Bronchial epithelial cell (primary cell): ENCODE measurements around the gene SLC30A1. TPM values are rescaled to one million over a fixed set of nuclear protein-coding genes. Genes with fewer than 3 reads are reported as not detected.

Experiments
- DNase-seq: peaks from one replicate; pipeline ENCODE4 v3.0.0-alpha.2; 2010; ENCODE audit warnings: low read depth
- FAIRE-seq: peaks from 2 replicates; lab custom pipeline; 2011; peaks lifted over from hg19 to GRCh38; lab: Jason Lieb, UNC
- H3K27me3 ChIP-seq: 2 replicates; pipeline ENCODE4 v1.5.1; 2011; ENCODE audit warnings: low read length; ENCODE audit not compliant: control insufficient read depth, insufficient read depth
- H3K36me3 ChIP-seq: 2 replicates; pipeline ENCODE4 v1.5.1; 2011; ENCODE audit warnings: low read length; ENCODE audit not compliant: control insufficient read depth, insufficient read depth
- H3K4me3 ChIP-seq: 2 replicates; pipeline ENCODE4 v1.5.1; 2011; ENCODE audit warnings: mild to moderate bottlenecking, low read depth, low read length, control low read depth
- total RNA-seq: library from RNA; depleted of rRNA; stranded (reverse); fragments of >200 nt; gene quantifications from 2 replicates; pipeline ENCODE4 v1.2.1, GENCODE V29; 2014
- TF ChIP-seq, protein P1 (sequence below): IDR thresholded peaks from 2 replicates; pipeline ENCODE4 v1.5.1; 2011; ENCODE audit warnings: mild to moderate bottlenecking, moderate library complexity, low read length, control low read depth, inconsistent platforms; ENCODE audit not compliant: insufficient read depth, severe bottlenecking

SLC30A1 gene
- total RNA-seq, 1 donor from 2014 or later, result 29.0 TPM

DNA sequence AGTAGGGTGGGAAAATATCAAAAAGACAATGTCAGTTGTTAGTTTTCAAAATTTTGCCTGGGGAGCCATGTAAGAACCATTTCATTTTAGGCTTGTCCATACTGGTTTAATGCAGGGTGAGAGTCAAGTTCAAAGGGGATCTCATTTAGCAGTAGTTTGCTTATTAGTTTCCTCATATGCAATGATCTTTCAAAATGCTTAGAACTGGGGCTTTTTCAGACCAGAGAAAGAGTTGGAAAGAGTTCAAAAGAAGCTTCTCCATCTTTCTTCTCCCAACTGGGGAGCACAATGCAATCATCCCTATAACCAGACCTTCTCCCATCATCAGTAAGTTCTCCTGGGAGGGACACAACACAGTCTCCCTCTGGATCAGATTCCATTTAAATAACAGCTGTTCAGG lies 16.5 kb upstream of the SLC30A1 start:
- FAIRE-seq (no peak), DNase-seq (no peak)
- H3K36me3 ChIP-seq, result no peaks in the 10 kb centered on the region
- no peaks in the 10 kb centered on the region for H3K27me3 ChIP-seq
- TF ChIP-seq, protein P1, sequence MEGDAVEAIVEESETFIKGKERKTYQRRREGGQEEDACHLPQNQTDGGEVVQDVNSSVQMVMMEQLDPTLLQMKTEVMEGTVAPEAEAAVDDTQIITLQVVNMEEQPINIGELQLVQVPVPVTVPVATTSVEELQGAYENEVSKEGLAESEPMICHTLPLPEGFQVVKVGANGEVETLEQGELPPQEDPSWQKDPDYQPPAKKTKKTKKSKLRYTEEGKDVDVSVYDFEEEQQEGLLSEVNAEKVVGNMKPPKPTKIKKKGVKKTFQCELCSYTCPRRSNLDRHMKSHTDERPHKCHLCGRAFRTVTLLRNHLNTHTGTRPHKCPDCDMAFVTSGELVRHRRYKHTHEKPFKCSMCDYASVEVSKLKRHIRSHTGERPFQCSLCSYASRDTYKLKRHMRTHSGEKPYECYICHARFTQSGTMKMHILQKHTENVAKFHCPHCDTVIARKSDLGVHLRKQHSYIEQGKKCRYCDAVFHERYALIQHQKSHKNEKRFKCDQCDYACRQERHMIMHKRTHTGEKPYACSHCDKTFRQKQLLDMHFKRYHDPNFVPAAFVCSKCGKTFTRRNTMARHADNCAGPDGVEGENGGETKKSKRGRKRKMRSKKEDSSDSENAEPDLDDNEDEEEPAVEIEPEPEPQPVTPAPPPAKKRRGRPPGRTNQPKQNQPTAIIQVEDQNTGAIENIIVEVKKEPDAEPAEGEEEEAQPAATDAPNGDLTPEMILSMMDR, result no peak
- H3K4me3 ChIP-seq, result no peak overlapping the region

DNA sequence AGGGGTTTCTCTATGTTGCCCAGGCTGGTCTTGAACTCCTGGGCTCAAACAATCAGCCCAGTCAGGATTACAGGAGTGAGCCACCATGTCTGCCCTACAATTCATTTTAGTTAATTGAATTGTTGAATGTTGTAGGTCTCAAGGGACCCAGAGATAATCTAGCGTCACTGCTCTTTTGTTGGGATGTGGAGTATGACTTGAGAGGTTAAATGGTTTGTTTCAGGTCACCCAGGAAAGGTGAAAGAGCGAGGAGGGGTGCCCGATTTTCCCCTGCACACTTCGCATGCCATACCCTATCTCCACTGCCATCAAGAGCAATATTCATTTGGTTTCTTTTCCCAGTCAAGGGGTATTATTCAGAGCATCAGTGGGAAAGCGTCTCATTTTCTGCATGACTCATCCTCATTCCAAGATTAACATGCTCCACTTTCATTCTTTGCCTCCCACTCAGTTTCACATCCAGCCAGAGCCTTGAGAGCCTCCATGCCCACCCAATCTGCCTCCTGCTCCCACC lies 13.1 kb upstream of the SLC30A1 start:
- DNase-seq (peak; percentile 88), FAIRE-seq (no peak)
- TF ChIP-seq, protein P1, result no peak
- Histone ChIP-seq H3K4me3 (no peak overlapping the region), H3K36me3 (no peaks in the 10 kb centered on the region), H3K27me3 (no peaks in the 10 kb centered on the region)

DNA sequence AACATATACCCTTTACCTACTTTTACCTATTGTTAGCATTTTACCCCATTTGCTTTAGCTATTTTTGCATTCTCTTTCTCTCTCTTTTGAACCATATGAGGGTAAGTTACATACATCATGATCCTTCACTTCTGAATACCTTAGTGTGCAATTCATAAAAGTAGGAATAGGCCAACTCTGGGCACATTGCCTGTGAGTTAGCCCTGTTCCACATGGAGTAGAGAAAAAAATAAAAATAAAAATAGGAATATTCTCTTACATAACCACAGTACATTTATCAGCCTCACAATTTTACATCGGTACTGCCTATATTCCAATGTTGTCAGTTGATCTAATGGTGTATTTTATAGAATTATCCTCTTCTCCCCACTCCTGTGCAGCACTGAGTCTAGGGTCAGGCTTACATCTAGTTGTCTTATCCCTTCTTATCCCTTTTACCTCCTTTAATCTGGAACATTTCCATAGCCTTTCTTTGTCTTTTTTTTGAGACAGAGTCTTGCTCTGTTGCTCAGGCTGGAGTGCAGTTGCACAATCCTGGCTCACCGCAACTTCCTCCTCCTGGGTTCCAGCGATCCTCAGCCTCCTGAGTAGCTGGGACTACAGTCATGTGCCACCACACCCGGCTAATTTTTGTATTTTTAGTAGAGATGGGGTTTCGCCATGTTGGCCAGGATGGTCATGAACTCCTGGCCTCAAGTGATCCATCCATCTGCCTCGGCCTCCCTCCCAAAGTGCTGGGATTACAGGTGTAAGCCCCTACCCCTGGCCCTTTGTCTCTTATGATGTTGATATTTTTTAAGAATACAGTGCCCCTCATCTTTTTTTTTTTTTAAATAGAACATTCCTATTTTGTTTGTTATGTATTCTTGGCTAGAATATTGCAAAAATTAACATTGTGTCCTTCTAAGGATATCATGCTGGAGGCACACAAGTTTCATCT lies 11.1 kb upstream of the SLC30A1 start:
- H3K27me3 ChIP-seq, result no peaks in the 10 kb centered on the region
- TF ChIP-seq, protein P1, result no peak
- no peak overlapping the region for H3K4me3 ChIP-seq
- no peak for FAIRE-seq
- peak; percentile 73 for DNase-seq
- H3K36me3 ChIP-seq, result no peaks in the 10 kb centered on the region

DNA sequence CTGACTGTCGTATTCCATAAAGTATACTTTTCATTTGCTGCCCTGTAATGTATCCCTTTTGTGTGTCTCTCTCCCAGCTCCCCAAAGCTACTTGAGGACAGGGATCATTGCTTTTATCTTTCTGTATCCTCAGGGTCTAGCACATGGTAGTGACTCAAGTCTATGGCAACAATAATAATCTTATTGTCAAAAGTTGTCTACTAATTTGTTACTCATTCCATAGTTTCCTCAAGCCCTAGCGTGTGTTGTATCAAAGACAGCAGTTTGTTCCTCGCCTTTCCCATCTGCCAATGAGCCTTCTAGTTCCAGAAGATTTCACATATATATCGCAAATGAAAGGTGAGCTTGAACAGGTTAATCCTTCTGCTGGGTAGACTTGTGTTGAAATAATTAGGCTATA lies 9.8 kb upstream of the SLC30A1 start:
- H3K36me3 ChIP-seq, result no peaks in the 10 kb centered on the region
- DNase-seq (peak; percentile 71), FAIRE-seq (no peak)
- no peak overlapping the region for H3K4me3 ChIP-seq
- H3K27me3 ChIP-seq, result no peaks in the 10 kb centered on the region
- TF ChIP-seq, protein P1, result no peak

DNA sequence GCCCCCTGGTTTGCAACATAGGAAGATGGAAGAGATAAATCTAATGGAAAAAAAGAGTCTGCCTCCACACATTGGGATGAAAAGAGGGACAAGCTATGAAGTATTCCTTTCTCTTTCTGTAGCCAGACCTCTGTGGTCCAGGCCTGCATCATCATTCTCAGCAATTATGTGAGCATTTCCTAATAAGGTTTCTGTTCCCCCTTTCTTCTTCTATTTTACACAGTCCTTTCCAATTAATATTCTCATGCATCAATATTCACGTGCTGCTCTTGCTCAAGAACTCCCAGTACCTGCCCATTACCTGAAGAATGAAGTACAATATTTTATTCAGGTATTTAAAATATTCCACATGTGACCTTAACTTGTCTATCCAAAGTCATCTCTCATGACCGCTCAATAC lies 8.2 kb upstream of the SLC30A1 start:
- no peak overlapping the region for H3K4me3 ChIP-seq
- DNase-seq (no peak), FAIRE-seq (no peak)
- TF ChIP-seq, protein P1, result no peak
- no peaks in the 10 kb centered on the region for H3K27me3 ChIP-seq
- H3K36me3 ChIP-seq, result no peaks in the 10 kb centered on the region
